ENCODE measurements around the gene IKZF3. TPM values are rescaled to one million over a fixed set of nuclear protein-coding genes. Genes with fewer than 3 reads are reported as not detected.

The IKZF3 gene
- total RNA-seq, 4 donors from 2014 or later, result 0.98 to 1.9 (median 1.4) TPM

DNA sequence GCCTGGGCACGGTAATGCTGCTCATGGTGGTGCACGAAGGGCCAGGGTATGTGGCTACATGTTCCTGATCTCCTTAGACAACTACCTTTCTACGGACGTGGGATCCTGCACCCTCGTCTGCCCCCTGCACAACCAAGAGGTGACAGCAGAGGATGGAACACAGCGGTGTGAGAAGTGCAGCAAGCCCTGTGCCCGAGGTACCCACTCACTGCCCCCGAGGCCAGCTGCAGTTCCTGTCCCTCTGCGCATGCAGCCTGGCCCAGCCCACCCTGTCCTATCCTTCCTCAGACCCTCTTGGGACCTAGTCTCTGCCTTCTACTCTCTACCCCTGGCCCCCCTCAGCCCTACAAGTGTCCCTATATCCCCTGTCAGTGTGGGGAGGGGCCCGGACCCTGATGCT is 152.3 kb downstream of the IKZF3 start:
- TF ChIP-seq, protein P1, sequence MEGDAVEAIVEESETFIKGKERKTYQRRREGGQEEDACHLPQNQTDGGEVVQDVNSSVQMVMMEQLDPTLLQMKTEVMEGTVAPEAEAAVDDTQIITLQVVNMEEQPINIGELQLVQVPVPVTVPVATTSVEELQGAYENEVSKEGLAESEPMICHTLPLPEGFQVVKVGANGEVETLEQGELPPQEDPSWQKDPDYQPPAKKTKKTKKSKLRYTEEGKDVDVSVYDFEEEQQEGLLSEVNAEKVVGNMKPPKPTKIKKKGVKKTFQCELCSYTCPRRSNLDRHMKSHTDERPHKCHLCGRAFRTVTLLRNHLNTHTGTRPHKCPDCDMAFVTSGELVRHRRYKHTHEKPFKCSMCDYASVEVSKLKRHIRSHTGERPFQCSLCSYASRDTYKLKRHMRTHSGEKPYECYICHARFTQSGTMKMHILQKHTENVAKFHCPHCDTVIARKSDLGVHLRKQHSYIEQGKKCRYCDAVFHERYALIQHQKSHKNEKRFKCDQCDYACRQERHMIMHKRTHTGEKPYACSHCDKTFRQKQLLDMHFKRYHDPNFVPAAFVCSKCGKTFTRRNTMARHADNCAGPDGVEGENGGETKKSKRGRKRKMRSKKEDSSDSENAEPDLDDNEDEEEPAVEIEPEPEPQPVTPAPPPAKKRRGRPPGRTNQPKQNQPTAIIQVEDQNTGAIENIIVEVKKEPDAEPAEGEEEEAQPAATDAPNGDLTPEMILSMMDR (IDR thresholded peaks at IDR 0.05; ENCODE audit: low read depth), result no peak

DNA sequence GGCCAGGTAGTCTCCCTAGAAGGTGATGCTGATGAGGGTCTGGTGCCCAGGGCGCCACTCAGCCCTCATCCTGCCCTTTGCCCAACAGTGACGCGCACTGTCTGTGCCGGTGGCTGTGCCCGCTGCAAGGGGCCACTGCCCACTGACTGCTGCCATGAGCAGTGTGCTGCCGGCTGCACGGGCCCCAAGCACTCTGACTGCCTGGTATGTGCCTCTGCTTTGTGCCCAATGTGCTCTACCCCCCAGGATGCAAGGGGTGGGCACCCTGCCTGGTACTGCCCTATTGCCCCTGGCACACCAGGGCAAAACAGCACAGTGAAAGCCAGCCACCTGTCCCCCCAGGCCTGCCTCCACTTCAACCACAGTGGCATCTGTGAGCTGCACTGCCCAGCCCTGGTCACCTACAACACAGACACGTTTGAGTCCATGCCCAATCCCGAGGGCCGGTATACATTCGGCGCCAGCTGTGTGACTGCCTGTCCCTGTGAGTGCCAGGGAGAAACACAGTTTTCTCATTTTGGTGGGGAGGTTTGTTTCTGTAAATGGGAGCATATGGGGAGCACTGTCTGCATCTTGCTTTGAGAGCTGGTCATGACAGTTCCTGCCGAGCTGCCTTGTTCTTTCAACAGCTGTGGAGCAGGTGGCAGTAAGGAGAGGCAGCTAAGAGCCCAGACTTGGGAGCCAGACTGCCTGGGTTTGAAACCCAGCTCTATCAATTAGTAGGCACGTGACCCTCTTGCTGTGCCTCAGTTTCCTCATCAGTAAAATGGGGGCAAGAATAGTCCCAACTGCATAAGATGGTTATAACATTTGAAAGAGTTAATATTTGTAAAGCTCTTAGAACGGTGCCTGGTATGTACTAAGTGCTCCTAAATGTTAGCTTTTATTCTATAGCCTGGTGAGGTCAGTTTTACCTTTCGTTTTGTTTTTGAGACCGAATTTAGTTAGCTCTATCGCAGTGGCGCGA is 153.8 kb downstream of the IKZF3 start:
- TF ChIP-seq, protein P1 (IDR thresholded peaks at IDR 0.05; ENCODE audit: low read depth), result no peak

DNA sequence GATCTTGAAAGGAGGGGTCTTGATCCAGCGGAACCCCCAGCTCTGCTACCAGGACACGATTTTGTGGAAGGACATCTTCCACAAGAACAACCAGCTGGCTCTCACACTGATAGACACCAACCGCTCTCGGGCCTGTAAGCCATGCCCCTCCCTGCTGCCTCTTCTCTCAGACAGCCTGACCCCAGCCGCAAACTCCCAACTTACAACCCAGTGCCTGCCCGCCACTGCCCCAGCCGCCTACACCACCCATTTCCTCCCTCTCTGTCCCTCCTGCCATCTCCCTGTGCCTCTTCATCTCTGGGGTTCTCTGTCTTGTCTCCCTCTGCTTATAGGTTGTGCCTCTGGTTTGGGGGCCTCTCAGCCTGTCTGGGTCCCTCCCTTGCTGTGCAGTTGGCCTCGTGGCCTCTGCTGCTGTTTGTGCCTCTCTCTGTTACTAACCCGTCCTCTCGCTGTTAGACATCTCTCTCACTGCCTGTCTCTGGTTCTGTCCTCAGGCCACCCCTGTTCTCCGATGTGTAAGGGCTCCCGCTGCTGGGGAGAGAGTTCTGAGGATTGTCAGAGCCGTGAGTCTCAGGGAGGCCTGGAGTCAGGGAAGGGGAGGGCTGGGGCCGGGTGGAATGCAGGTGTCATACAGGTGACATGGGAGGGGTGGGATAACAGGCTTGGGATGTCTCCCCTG is 154.7 kb downstream of the IKZF3 start:
- TF ChIP-seq, protein P1 (IDR thresholded peaks at IDR 0.05; ENCODE audit: low read depth), result no peak

Small RNAs within 50 kb of the gene (small RNA-seq; reads per million reads assigned to genes)
- gene AC090844.1, result not detected
- gene MIR4728, result not detected

Other genes with a start within 250 kb of the IKZF3 start
- gene PPP1R1B, start 237.4 kb downstream of the IKZF3 start, total RNA-seq, result 100 to 1,000 TPM in 1 of 4 donors, 10 to 100 TPM in 3; 16.3 to 100 (median 41.4) TPM
- gene STARD3, start 227.2 kb downstream of the IKZF3 start, total RNA-seq, result 10 to 100 TPM; 39.2 to 63.9 (median 43.5) TPM
- gene TCAP, start 199.0 kb downstream of the IKZF3 start, total RNA-seq, result 1 to 10 TPM in 1 of 4 donors, under 1 TPM in 2, not detected in 1; 0.33 to 6.8 (median 0.66) TPM
- gene PNMT, start 195.9 kb downstream of the IKZF3 start, total RNA-seq, result 1 to 10 TPM; 2.0 to 7.3 (median 4.2) TPM
- 10 to 100 TPM in 1 of 4 donors, 1 to 10 TPM in 3; 7.6 to 12.8 (median 8.0) TPM for gene PGAP3, start 176.3 kb downstream of the IKZF3 start, total RNA-seq
- 10 to 100 TPM in 3 of 4 donors, 1 to 10 TPM in 1; 8.5 to 13.2 (median 12.3) TPM for gene ERBB2, start 164.2 kb downstream of the IKZF3 start, total RNA-seq
- 10 to 100 TPM; 32.4 to 52.7 (median 46.4) TPM for gene MIEN1, start 133.8 kb downstream of the IKZF3 start, total RNA-seq
- under 1 TPM in 1 of 4 donors, not detected in 3; 0.44 TPM for gene GRB7, start 126.4 kb downstream of the IKZF3 start, total RNA-seq
- gene ZPBP2, start 3.9 kb upstream of the IKZF3 start, total RNA-seq, result not detected
- 10 to 100 TPM; 15.2 to 80.4 (median 24.3) TPM for gene GSDMB, start 54.3 kb upstream of the IKZF3 start, total RNA-seq
- gene ORMDL3, start 63.3 kb upstream of the IKZF3 start, total RNA-seq, result 100 to 1,000 TPM; 145 to 419 (median 200) TPM
- gene LRRC3C, start 63.4 kb upstream of the IKZF3 start, total RNA-seq, result not detected
- gene GSDMA, start 98.7 kb upstream of the IKZF3 start, total RNA-seq, result 1 to 10 TPM in 3 of 4 donors, not detected in 1; 1.3 to 9.0 (median 7.1) TPM
- gene PSMD3, start 116.5 kb upstream of the IKZF3 start, total RNA-seq, result 10 to 100 TPM; 52.2 to 86.8 (median 68.2) TPM
- not detected for gene CSF3, start 151.1 kb upstream of the IKZF3 start, total RNA-seq
- gene MED24, start 190.1 kb upstream of the IKZF3 start, total RNA-seq, result 10 to 100 TPM; 47.6 to 75.5 (median 63.0) TPM
- 10 to 100 TPM; 35.7 to 81.2 (median 47.1) TPM for gene THRA, start 198.7 kb upstream of the IKZF3 start, total RNA-seq
- gene NR1D1, start 236.3 kb upstream of the IKZF3 start, total RNA-seq, result 10 to 100 TPM in 2 of 4 donors, 1 to 10 TPM in 2; 4.2 to 16.0 (median 12.7) TPM